Adipocyte (in vitro differentiated cells): ENCODE measurements around the gene CPLX3.
A peak's percentile ranks its signal among the peaks of the same experiment; 100 is the strongest.

Experiments used
- DNase-seq: peaks from one replicate; pipeline ENCODE4 v3.0.0-alpha.2; 2015; ENCODE audit warnings: low read depth
- H3K27me3 ChIP-seq: replicated peaks from 2 replicates; pipeline ENCODE4 v1.7.0; 2013; ENCODE audit warnings: mild to moderate bottlenecking, low read length, moderate library complexity; ENCODE audit not compliant: control insufficient read depth, insufficient read depth
- H3K36me3 ChIP-seq: 2 replicates; pipeline ENCODE4 v1.7.0; 2013; ENCODE audit warnings: low read length, mild to moderate bottlenecking, moderate library complexity; ENCODE audit not compliant: control insufficient read depth, insufficient read depth, severe bottlenecking
- H3K4me1 ChIP-seq: 2 replicates; pipeline ENCODE4 v1.7.0; 2013; ENCODE audit warnings: mild to moderate bottlenecking, low read length, moderate library complexity; ENCODE audit not compliant: control insufficient read depth, insufficient read depth
- H3K4me3 ChIP-seq: 2 replicates; pipeline ENCODE4 v1.7.0; 2013; ENCODE audit warnings: mild to moderate bottlenecking, low read length, moderate library complexity
- H3K9ac ChIP-seq: 2 replicates; pipeline ENCODE4 v1.7.0; 2013; ENCODE audit warnings: mild to moderate bottlenecking, low read length, moderate library complexity
- H3K9me3 ChIP-seq: 2 replicates; pipeline ENCODE4 v1.7.0; 2013; ENCODE audit warnings: mild to moderate bottlenecking, low read length, moderate library complexity; ENCODE audit not compliant: control insufficient read depth

CPLX3 gene

DNA sequence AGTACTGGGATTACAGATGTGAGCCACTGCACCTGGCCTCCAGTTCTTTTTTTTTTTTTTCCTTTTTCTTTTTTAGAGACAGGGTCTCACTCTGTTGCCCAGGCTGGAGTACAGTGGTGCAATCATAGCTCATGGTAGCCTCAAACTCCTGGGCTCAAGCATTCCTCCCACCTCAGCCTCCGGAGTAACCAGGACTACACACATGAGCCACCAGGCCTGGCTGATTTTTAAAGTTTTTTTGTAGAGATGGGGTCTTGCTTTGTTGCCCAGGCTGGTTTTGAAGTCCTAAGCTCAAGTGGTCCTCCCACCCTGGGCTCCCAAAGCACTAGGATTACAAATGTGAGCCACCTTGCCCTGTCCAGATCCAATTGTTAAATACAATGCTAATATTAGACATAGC is 30.1 kb downstream of the CPLX3 start:
- H3K9ac ChIP-seq, result no peak overlapping the region
- DNase-seq, result no peak
- no peaks in the 10 kb centered on the region for H3K27me3 ChIP-seq
- H3K4me1 ChIP-seq, result no peaks in the 10 kb centered on the region
- H3K9me3 ChIP-seq, result no peaks in the 10 kb centered on the region
- H3K4me3 ChIP-seq, result no peak overlapping the region
- H3K36me3 ChIP-seq, result peaks cover 28% of the 10 kb centered on the region

DNA sequence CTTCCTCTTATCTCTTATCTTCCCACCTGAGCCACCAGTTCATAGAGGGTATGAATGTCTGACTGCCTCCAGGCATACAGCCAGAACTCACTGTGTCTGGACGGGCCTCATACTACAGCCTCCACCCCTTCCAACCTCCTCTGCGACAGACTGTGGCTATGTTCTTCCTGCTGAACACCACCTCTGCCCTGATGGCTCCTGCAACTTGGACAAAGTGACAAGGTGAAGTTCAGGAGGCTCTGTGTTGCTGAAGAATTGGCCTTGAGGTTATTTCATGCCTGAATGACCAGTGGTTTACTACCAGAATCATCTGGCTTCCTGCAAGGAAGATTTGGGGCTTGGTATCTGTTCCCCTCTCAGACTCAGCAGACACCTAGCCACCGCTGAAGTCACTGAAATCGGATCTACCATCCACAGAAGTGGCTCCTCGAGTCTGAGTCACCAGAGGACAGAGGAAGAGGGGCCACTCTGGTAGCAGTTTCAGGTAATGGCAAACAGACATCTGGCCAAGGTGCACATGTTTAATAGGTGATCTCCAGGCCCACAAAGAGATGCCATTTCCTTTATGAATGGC is 30.7 kb downstream of the CPLX3 start:
- no peaks in the 10 kb centered on the region for H3K4me1 ChIP-seq
- no peak overlapping the region for H3K4me3 ChIP-seq
- H3K36me3 ChIP-seq, result peaks cover 22% of the 10 kb centered on the region
- H3K9ac ChIP-seq, result no peak overlapping the region
- no peaks in the 10 kb centered on the region for H3K27me3 ChIP-seq
- no peaks in the 10 kb centered on the region for H3K9me3 ChIP-seq
- no peak for DNase-seq

DNA sequence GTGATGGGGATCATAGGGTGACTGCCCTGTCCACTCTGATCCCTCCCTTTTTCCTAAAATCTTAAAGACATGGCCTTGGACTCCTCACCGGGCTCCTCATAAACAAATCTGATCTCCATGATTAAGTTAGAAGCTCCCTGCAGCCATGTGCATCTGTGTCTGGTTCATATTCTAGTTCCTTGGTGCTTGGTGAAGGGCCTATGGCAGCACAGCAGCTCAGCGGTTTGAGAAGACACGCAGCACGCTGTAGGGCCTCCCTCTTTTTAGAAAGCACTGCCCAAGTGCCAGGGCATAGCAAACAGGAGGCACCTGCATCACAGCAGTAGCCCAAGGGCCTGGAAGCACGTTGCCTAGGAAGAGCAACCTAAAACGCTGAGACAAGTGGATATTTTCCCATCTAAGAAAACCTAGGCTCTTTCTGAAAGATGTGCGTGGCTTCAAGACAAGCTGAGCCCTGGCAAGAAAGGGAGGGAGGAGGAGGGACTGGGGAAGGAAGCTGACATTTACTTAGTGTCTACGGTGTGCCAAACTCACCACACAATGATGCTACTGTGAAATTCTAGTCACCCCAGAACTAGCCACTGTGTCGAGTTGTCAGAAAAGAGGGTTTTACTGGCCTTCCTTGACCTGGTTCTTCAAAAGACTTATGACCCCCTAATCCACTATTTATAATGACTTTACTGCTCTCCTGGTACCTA is 31.4 kb downstream of the CPLX3 start:
- H3K9me3 ChIP-seq, result no peaks in the 10 kb centered on the region
- H3K4me3 ChIP-seq, result no peak overlapping the region

DNA sequence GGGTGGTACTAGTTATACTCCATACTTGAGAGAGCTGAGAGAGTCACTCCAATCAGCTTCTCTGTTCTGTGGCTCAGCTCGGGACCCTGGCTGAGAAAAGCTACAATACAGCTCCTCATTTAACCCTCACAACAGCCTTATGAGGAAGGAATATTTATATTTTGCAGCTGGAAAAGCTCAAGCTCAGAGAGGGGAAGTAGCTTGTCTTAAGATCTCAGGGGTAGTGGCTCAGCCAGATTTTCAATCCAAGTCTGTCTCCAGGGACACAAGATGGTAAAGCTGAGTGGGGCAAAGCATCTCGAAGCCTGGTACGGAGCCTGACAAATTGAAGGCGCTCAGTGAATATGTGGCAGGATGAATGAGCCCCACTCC is 31.9 kb downstream of the CPLX3 start:
- Histone ChIP-seq H3K36me3 (peaks cover 10% of the 10 kb centered on the region), H3K9me3 (no peaks in the 10 kb centered on the region), H3K9ac (no peak overlapping the region), H3K27me3 (no peaks in the 10 kb centered on the region), H3K4me1 (no peaks in the 10 kb centered on the region), H3K4me3 (no peak overlapping the region)
- DNase-seq, result no peak

More for the DNA sequence above, 31.4 kb downstream of the CPLX3 start:
- no peaks in the 10 kb centered on the region for H3K4me1 ChIP-seq
- H3K27me3 ChIP-seq, result no peaks in the 10 kb centered on the region
- H3K9ac ChIP-seq, result no peak overlapping the region
- no peak for DNase-seq
- H3K36me3 ChIP-seq, result peaks cover 15% of the 10 kb centered on the region

DNA sequence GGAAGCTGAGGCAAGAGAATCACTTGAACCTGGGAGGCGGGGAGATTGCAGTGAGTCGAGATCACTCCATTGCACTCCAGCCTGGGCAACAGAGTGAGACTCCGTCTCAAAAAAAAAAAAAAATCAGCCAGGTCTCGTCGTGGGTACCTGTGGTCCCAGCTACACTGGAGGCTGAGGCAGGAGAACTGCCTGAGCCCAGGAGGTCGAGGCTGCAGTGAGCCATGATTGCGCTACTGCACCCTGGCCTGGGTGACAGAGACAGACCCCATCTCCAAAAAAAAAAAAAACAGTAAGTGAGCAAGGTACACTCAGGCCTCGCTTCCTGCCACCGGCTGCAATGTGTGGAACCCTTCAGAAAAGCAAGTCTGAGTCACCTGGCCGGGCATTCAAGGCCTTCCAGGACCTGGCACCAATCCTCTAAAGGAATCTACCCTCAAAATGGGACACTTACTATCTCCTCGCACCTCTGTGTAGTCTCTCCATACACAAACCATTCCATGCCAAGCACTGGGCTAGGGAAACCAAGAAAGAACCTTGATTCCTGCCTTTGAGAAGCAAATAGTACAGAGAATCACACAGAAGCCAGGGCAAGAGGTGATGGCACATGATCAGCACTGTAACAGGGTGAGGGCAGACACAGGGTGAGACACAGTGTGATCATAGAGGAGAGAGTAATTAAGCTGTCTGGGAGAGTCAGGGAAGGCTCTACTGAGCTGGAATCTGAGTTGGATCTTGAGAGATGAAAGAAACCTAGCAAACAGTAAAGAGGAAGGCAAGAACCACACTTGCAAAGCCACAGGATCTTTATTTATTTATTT is 37.0 kb downstream of the CPLX3 start:
- DNase-seq, result no peak
- no peaks in the 10 kb centered on the region for H3K27me3 ChIP-seq
- no peak overlapping the region for H3K4me3 ChIP-seq

DNA sequence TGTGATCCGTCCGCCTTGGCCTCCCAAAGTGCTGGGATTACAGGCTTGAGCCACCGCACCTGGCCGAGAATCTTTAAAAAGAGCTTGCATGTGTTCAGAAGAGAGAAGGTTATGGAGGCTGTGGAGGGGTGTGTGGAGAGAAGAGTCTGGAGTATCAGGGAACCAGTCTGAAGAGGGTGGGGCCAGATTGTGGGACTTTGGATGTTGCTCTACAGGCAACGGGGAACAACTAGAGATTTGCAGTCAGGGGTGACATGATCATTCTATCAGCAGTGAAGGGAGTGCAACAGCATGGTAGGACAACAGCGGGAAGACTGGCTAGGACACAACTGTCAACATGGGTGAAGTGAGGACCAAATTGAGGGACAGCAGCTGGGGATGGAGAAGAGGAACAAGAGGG is 37.9 kb downstream of the CPLX3 start:
- no peak for DNase-seq
- no peaks in the 10 kb centered on the region for H3K36me3 ChIP-seq
- H3K4me1 ChIP-seq, result peaks cover 10% of the 10 kb centered on the region

More for the DNA sequence above, 37.0 kb downstream of the CPLX3 start:
- Histone ChIP-seq H3K9ac (no peak overlapping the region), H3K36me3 (no peaks in the 10 kb centered on the region), H3K9me3 (no peaks in the 10 kb centered on the region), H3K4me1 (peaks cover 9% of the 10 kb centered on the region)

DNA sequence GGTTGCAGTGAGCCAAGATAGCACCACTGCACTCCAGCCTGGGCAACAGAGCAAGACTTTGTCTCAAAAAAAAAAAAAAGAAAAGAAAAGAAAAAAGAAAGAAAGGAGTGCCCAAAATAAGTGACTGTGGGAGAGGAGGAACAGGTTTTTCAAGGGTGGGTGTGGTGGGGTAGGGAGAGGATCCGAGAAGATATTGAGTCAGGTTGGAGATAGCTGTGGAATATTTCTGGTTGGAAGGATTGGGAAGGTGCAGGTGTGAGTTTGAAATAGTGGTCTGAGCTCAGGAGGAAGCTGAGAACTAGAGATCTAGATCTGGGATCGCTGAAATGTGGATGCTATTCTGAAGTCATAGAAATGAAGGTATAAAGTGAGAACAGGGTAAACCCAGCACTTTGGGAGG is 38.9 kb downstream of the CPLX3 start:
- no peaks in the 10 kb centered on the region for H3K9me3 ChIP-seq
- H3K36me3 ChIP-seq, result no peaks in the 10 kb centered on the region
- no peak overlapping the region for H3K4me3 ChIP-seq
- DNase-seq, result no peak
- no peak overlapping the region for H3K9ac ChIP-seq
- H3K4me1 ChIP-seq, result peaks cover 20% of the 10 kb centered on the region
- no peaks in the 10 kb centered on the region for H3K27me3 ChIP-seq

More for the DNA sequence above, 37.9 kb downstream of the CPLX3 start:
- Histone ChIP-seq H3K9me3 (no peaks in the 10 kb centered on the region), H3K27me3 (no peaks in the 10 kb centered on the region), H3K9ac (no peak overlapping the region), H3K4me3 (no peak overlapping the region)

DNA sequence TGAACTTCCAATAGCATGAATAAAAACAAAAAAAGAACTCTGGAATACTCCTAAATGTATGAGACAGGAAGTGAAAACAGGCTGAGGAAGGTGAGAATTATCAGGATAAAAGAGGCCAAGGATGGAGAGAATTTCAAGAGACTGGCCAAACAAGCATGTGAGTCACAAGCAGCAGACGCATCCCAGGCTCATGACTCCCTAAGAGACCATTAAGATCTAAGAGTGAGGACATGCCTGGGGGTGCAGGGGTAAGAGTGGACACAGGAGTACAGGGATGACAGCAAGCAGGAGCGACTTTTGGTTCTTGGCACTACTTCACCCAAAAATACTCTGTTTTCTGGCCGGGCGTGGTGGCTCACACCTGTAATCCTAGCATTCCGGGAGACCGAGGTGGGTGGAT is 39.7 kb downstream of the CPLX3 start:
- Histone ChIP-seq H3K9ac (no peak overlapping the region), H3K9me3 (no peaks in the 10 kb centered on the region), H3K4me1 (peaks cover 28% of the 10 kb centered on the region), H3K27me3 (no peaks in the 10 kb centered on the region), H3K36me3 (no peaks in the 10 kb centered on the region), H3K4me3 (no peak overlapping the region)
- DNase-seq, result peak; percentile 42

DNA sequence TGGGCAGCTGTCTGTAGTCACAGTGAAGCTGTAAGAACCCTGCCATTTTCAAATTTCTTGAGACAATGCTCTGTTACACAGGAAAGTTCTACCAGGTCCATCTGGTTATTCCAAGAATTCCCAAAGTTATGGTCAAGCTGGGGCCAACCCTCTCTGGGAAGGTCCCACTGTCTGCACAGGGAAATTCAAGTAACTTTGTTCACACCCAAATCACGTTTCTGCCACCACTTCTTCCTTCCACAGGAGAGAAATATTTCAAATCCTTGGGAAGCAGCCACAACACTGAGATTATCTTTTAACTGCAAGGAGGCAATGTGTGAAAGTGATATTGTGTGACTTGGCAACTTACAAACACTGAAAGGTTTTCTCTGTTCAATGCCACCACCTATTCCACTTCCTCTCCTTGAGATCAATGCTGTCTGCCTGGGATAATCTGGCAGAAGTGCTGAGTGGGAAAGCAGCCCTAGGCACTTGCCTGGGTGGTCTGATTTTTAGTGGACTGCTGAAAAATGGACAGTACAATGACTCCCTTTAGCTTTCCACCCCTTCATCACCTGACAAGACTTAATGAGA is 41.1 kb downstream of the CPLX3 start:
- peaks cover 37% of the 10 kb centered on the region for H3K4me1 ChIP-seq
- no peak overlapping the region for H3K9ac ChIP-seq
- H3K9me3 ChIP-seq, result no peaks in the 10 kb centered on the region
- no peak for DNase-seq
- H3K27me3 ChIP-seq, result no peaks in the 10 kb centered on the region
- H3K36me3 ChIP-seq, result no peaks in the 10 kb centered on the region
- no peak overlapping the region for H3K4me3 ChIP-seq

DNA sequence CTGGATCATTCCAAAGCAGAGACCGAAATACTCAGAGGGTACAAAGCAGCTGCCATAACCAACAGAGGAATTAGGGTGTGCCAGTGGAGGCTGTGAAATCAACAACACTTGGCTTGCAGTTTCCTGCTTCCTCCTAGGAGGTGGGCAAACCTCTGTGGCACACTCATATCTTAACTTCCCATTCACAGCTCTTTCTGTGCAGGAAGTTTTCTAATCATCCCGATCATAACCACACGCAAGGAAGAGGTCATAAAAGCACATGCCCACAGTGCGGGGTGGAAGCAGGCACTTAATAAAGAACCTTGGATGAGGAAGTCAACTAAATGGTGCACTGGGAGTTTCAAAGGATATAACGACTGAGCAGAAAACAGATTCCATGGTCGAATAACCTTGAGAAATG is 41.6 kb downstream of the CPLX3 start:
- H3K4me1 ChIP-seq, result peaks cover 39% of the 10 kb centered on the region
- H3K27me3 ChIP-seq, result no peaks in the 10 kb centered on the region
- no peak overlapping the region for H3K9ac ChIP-seq
- no peak overlapping the region for H3K4me3 ChIP-seq
- H3K9me3 ChIP-seq, result no peaks in the 10 kb centered on the region
- H3K36me3 ChIP-seq, result no peaks in the 10 kb centered on the region
- DNase-seq, result no peak

DNA sequence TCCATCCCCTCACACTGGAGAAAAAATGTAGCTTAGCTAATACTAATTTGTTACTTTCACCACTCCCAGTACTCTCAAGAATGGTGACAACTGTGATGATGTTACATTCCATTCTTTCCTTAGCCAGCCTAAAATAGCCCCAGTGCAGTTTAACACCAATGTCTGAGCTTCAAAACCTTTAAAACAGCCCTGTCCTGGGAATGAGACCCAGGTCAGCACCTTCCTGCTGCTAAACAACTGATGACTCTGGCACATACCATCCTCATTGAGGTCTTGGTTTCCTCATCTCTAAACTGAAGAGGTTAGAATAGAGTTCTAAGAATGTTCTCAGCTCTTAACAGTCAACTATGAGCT is 42.9 kb downstream of the CPLX3 start:
- H3K27me3 ChIP-seq, result no peaks in the 10 kb centered on the region
- H3K9me3 ChIP-seq, result no peaks in the 10 kb centered on the region
- no peaks in the 10 kb centered on the region for H3K36me3 ChIP-seq
- peaks cover 43% of the 10 kb centered on the region for H3K4me1 ChIP-seq
- peak overlapping the region; percentile 54 for H3K4me3 ChIP-seq
- DNase-seq, result no peak
- H3K9ac ChIP-seq, result peak overlapping the region; percentile 48
